NCI-H774 (cell line): ENCODE measurements around the gene SCFD1.
"Not testable (repeated sequence)": the region's sequence is repeated elsewhere in the genome, so short reads cannot be mapped to it uniquely, and the experiment has no call there.

Source experiments
- DNase-seq: peaks from one replicate; lab custom pipeline; 2025; lab: John Stamatoyannopoulos, UW

SCFD1 gene

GRCh38 chr14:30621940-30622830 lies at the start of gene SCFD1:
Gene SCFD1 (plus strand): TSS chr14:30622319. CDS start chr14:30622339, 20 bp downstream.
- DNase-seq, result peak; percentile 94

- no peak for DNase-seq
Observed at GRCh38 chr14:30572771-30573170, 49.3 kb upstream of the SCFD1 start.

- DNase-seq, result no peak
Observed at GRCh38 chr14:30573226-30573814, 48.8 kb upstream of the SCFD1 start.

- DNase-seq, result no peak
Observed at GRCh38 chr14:30573966-30574365, 48.2 kb upstream of the SCFD1 start.

GRCh38 chr14:30574777-30575176 lies 47.3 kb upstream of the SCFD1 start:
- not testable (repeated sequence) for DNase-seq

- DNase-seq, result not testable (repeated sequence)
Observed at GRCh38 chr14:30576333-30576732, 45.8 kb upstream of the SCFD1 start.

GRCh38 chr14:30580616-30581282 lies 41.4 kb upstream of the SCFD1 start:
- DNase-seq, result no peak

- no peak for DNase-seq
Observed at GRCh38 chr14:30581283-30581625, 40.9 kb upstream of the SCFD1 start.

- no peak for DNase-seq
Observed at GRCh38 chr14:30582376-30582775, 39.7 kb upstream of the SCFD1 start.

- no peak for DNase-seq
Observed at GRCh38 chr14:30584058-30584630, 38.0 kb upstream of the SCFD1 start.

GRCh38 chr14:30585204-30585603 lies 36.9 kb upstream of the SCFD1 start:
- no peak for DNase-seq

GRCh38 chr14:30587141-30587540 lies 35.0 kb upstream of the SCFD1 start:
- DNase-seq, result no peak

- no peak for DNase-seq
Observed at GRCh38 chr14:30588873-30589272, 33.2 kb upstream of the SCFD1 start.

GRCh38 chr14:30596935-30597334 lies 25.2 kb upstream of the SCFD1 start:
- DNase-seq, result no peak

- no peak for DNase-seq
Observed at GRCh38 chr14:30597504-30597903, 24.6 kb upstream of the SCFD1 start.

- DNase-seq, result no peak
Observed at GRCh38 chr14:30600922-30601918, 20.9 kb upstream of the SCFD1 start.

- no peak for DNase-seq
Observed at GRCh38 chr14:30603402-30603801, 18.7 kb upstream of the SCFD1 start.

- not testable (repeated sequence) for DNase-seq
Observed at GRCh38 chr14:30604696-30605095, 17.4 kb upstream of the SCFD1 start.

GRCh38 chr14:30607156-30607780 lies 14.9 kb upstream of the SCFD1 start:
- no peak for DNase-seq

GRCh38 chr14:30608533-30609006 lies 13.5 kb upstream of the SCFD1 start:
- DNase-seq, result peak; percentile 68
